Sigmoid colon (tissue), 4 donors: Measurements from ENCODE around the gene ADAM19.

Source experiments
- CTCF ChIP-seq, 4 experiments: fragments of 450-650 bp in 3 of 4; fragments of 200-600 bp in 1 of 4; IDR thresholded peaks; one replicate each; pipeline ENCODE4 v1.5.1; 2016 to 2019; ENCODE audit warnings: antibody characterized with exemption in 4 of 4, mild to moderate bottlenecking in 3 of 4, moderate library complexity in 2 of 4
- EP300 ChIP-seq, 4 donors: sonication (generic); formaldehyde crosslinking; IDR thresholded peaks; one replicate each; pipeline ENCODE4 v1.6.1; 2017; ENCODE audit warnings: antibody characterized with exemption in 4 of 4
- POLR2A ChIP-seq, 2 donors: fragments of 450-650 bp; IDR thresholded peaks; one replicate each; pipeline ENCODE4 v1.6.1; 2016; ENCODE audit warnings: antibody characterized with exemption in 2 of 2, mild to moderate bottlenecking in 2 of 2, moderate library complexity in 2 of 2

GRCh38 chr5:157608972-157609565 is 33.5 kb upstream of the ADAM19 start:
- TF ChIP-seq POLR2A (IDR thresholded peaks at IDR 0.05) (no peak), EP300 (IDR thresholded peaks at IDR 0.05) (no peak), CTCF (IDR thresholded peaks at IDR 0.05) (no peak)
